Epithelial cell of proximal tubule (primary cell): Measurements from ENCODE around the gene ADAMTSL5. TPM values are rescaled to one million over a fixed set of nuclear protein-coding genes. Genes with fewer than 3 reads are reported as not detected.
"Not testable (repeated sequence)": the region's sequence is repeated elsewhere in the genome, so short reads cannot be mapped to it uniquely, and the experiment has no call there.

ENCODE experiments used
- DNase-seq: peaks from one replicate; pipeline ENCODE4 v3.0.0-alpha.2; 2011; ENCODE audit warnings: low read depth
- H3K4me3 ChIP-seq: 2 replicates; pipeline ENCODE4 v1.5.1; 2011; ENCODE audit warnings: low read depth, mild to moderate bottlenecking, low read length
- CTCF ChIP-seq: conservative IDR thresholded peaks from 2 replicates; pipeline ENCODE4 v1.5.1; 2012; ENCODE audit warnings: low read depth, mild to moderate bottlenecking, low read length
- total RNA-seq: library from RNA; depleted of rRNA; stranded (reverse); fragments of >200 nt; gene quantifications from 2 replicates; pipeline ENCODE4 v1.2.3, GENCODE V29; 2015

Gene ADAMTSL5
- total RNA-seq, 1 donor from 2014 or later: 0.23 TPM

DNA sequence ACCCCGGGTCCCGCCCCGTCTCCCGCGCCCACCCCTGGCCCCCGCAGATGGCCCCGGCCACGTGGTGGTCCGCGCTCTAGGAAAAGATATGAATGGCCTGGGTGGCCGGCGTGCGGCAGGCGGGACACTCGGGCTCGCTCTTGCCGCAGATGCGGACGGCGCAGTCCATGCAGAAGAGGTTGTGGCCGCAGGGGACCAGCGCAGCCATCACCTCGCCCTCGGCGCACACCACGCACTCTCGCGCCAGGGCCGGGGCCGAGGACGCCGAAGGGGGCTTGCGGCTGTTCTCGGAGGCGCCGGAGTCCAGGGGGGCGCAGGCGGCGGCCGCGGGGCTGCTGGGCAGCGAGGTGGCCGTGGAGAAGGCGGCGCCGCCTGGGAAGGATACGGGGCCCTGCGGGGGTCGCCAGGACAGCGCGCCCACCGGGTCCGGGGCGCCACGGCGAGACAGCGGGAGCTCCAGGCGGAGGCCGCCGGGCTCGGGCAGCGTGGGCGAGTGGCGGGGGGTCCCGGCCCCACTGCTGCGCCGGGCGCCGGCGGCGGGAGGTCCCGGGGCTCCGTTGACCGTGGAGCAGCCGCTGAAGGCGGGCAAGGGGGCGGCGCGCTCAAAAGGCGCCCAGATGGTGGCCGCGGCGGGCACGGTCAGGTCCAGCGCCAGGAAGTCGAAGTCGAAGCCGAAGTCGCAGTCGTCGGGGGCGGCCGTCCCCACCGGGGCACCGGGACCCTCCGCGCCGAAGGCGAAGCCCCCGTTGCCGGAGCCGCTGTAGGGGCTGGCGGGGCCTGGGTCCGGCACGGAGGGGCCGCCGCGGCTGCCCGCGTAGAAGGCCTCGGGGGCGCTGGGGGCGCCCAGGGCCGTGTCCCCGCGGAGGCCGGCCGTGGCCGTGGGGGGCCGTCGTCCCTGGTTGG, 42.9 kb upstream of the ADAMTSL5 start:
- no peak for DNase-seq
- no peak for TF ChIP-seq CTCF
- H3K4me3 ChIP-seq: no peak overlapping the region

GRCh38 chr19:1554968-1555367, 42.1 kb upstream of the ADAMTSL5 start:
- no peak for DNase-seq
- no peak overlapping the region for H3K4me3 ChIP-seq
- TF ChIP-seq CTCF: no peak

DNA sequence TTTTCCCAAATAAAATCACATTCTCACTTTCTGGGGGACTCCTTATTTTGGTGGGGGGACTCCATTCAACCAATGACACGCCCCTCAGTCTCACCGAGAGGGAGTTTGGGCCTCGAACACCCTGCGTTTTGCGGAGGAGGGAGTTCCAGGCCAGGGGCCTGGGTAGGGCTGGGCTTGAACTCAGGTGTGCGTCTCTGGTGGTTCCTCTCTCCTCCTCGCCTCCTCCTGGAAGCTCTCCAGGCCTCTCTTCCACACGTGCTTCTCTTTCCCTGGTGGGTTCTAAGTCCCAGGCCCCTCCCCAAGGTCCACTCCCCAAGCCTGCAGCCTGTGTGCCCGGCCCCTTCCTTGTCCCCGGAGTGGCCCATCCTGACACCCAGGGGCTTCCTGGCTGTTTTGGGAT, 40.6 kb upstream of the ADAMTSL5 start:
- no peak overlapping the region for H3K4me3 ChIP-seq
- DNase-seq: no peak
- no peak for TF ChIP-seq CTCF

GRCh38 chr19:1551068-1552040, 38.5 kb upstream of the ADAMTSL5 start:
- no peak for TF ChIP-seq CTCF
- H3K4me3 ChIP-seq: no peak overlapping the region
- no peak for DNase-seq

GRCh38 chr19:1549332-1549945, 36.6 kb upstream of the ADAMTSL5 start:
- no peak overlapping the region for H3K4me3 ChIP-seq
- no peak for TF ChIP-seq CTCF
- DNase-seq: no peak

DNA sequence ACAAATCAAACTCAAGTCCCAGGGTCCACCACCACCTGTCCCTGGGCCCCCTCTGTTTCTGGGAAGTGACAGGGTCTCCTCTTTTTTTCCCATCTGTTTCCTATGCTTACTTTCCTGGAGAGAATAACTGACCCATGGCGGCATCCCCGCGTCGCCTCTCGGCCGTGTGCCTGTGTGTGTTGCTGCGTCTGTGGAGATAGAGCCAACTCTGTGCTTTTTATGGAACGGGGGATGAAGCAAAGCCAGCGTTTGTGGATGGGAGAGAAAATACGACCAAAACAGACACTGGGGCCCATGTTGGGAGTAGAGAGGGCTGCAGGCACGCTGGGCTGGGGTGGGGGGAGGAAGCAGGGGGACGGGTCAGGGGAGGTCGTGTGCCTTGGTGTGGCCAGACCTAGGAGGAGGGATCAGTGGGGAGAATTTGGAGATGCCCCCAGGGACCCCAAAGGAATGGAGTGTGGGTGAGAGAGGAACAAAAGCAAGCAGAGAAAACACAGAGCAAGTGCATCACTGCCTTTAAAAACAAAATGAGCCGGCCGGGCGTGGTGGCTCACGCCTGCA, 27.6 kb upstream of the ADAMTSL5 start:
- no peak for DNase-seq
- H3K4me3 ChIP-seq: no peak overlapping the region
- no peak for TF ChIP-seq CTCF

DNA sequence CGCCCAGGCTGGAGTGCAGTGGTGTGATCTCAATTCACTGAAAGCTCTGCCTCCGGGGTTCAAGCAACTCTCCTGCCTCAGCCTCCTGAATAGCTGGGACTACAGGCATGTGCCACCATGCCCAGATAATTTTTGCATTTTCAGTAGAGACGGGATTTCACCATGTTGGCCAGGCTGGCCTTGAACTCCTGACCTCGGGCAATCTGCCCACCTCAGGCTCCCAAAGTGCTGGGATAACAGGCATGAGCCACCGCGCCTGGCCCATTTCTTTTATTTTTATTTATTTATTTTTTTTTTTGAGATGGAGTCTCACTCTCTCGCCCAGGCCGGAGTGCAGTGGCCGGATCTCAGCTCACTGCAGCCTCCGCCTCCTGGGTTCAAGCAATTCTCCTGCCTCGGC, 26.9 kb upstream of the ADAMTSL5 start:
- not testable (repeated sequence) for DNase-seq

More for the DNA sequence above, 26.9 kb upstream of the ADAMTSL5 start:
- not testable (repeated sequence) for H3K4me3 ChIP-seq
